Kidney (tissue), 14 donors: ENCODE measurements around the gene TRAF7. TPM values are rescaled to one million over a fixed set of nuclear protein-coding genes. Genes with fewer than 3 reads are reported as not detected.

Source experiments
- DNase-seq, 5 donors: peaks; one replicate each; pipeline ENCODE4 v3.0.0-alpha.2; 2013 to 2020
- FAIRE-seq: peaks from 2 replicates; lab custom pipeline; 2012; peaks lifted over from hg19 to GRCh38; lab: Jason Lieb, UNC
- H3K27ac ChIP-seq, 2 donors: one replicate each; pipeline ENCODE4 v1.7.0; 2013; ENCODE audit warnings: low read depth in 2 of 2, low read length in 2 of 2, inconsistent platforms in 1 of 2
- H3K27me3 ChIP-seq: one replicate; pipeline ENCODE4 v1.7.1; 2013; ENCODE audit warnings: low read length, inconsistent platforms; ENCODE audit not compliant: control insufficient read depth, insufficient read depth
- H3K36me3 ChIP-seq, 3 donors: one replicate each; pipeline versions ENCODE4 v1.7.0 to v1.7.1; 2013; ENCODE audit warnings: low read length in 3 of 3, control low read depth in 1 of 3, inconsistent platforms in 1 of 3; ENCODE audit not compliant: insufficient read depth in 3 of 3, control insufficient read depth in 2 of 3
- H3K4me1 ChIP-seq, 3 donors: one replicate each; pipeline versions ENCODE4 v1.7.0 to v1.7.1; 2013; ENCODE audit warnings: low read length in 3 of 3, inconsistent platforms in 1 of 3, low read depth in 1 of 3; ENCODE audit not compliant: control insufficient read depth in 2 of 3, insufficient read depth in 2 of 3
- H3K4me3 ChIP-seq, 3 donors: one replicate each; pipeline versions ENCODE4 v1.7.0 to v1.8.1; 2013; ENCODE audit warnings: low read length in 3 of 3, control low read depth in 1 of 3, inconsistent platforms in 1 of 3
- H3K9ac ChIP-seq, 3 donors: one replicate each; pipeline versions ENCODE4 v1.7.0 to v1.7.1; 2013; ENCODE audit warnings: low read length in 3 of 3, control low read depth in 1 of 3, inconsistent platforms in 1 of 3
- H3K9me3 ChIP-seq, 3 donors: one replicate each; pipeline versions ENCODE4 v1.7.0 to v1.7.1; 2013; ENCODE audit warnings: low read length in 3 of 3, control low read depth in 1 of 3, inconsistent platforms in 1 of 3; ENCODE audit not compliant: control insufficient read depth in 2 of 3, insufficient read depth in 1 of 3
- intact Hi-C: fragments of 100-400 bp; cut with DNase I; formaldehyde crosslinking; loops from one replicate; pipeline ENCODE4 v1.11.1; 2022
- polyA plus RNA-seq: library from polyadenylated mRNA; stranded (reverse); fragments of 350-450 nt; fragmentation: Illumina TruSeq; extraction: RNeasy Lipid Tissue Mini Kit (QIAGEN cat#74804); gene quantifications from one replicate; pipeline ENCODE4 v1.2.3, GENCODE V29; 2014; ENCODE audit warnings: low read depth, low replicate concordance; ENCODE audit not compliant: insufficient read depth
- total RNA-seq: library from RNA; stranded (reverse); fragmentation: NEBNext Ultra II Directional; extraction: Animal tissue kit (Norgen Biotek cat#: 25700); gene quantifications from one replicate; pipeline ENCODE4 v1.2.1, GENCODE V29; 2021
- TF ChIP-seq, protein P1 (sequence below): IDR thresholded peaks from 3 replicates; pipeline ENCODE4 v1.5.1; 2012; ENCODE audit warnings: mild to moderate bottlenecking, moderate library complexity, borderline replicate concordance; ENCODE audit not compliant: insufficient read depth; ENCODE audit errors: extremely low read depth
- donor health status: control.
- donor health status: control.
- donor health status: control.
- donor health status: control.
- donor health status: control.
- donor health status: DM: yes; HTN: yes; CAD: no.
- donor health status: Normal renal cell carcinoma (clear cell type).

TRAF7 gene
- total and polyA plus RNA-seq, 2 donors from 2014 or later: 26.1 to 66.8 TPM

DNA sequence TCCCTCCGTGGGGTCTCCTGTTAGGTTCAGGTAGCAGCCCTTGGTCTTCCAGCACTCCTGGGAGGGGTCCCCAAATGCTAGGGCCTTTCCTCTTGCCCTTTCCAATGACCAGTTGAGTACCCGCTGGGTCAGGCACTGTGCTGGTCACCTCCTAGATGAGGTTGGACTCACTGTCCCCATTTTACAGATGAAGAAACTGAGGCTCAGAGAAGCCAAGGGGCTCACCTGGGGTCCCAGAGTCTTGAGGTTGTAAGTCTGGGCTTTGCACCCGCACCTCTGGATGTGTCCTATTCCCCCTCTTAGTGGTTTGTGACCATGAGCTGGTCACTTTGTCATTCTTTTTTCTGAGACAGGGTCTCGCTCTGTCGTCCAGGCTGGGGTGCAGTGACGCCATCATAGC, 42.2 kb downstream of the TRAF7 start:
- TF ChIP-seq, protein P1, sequence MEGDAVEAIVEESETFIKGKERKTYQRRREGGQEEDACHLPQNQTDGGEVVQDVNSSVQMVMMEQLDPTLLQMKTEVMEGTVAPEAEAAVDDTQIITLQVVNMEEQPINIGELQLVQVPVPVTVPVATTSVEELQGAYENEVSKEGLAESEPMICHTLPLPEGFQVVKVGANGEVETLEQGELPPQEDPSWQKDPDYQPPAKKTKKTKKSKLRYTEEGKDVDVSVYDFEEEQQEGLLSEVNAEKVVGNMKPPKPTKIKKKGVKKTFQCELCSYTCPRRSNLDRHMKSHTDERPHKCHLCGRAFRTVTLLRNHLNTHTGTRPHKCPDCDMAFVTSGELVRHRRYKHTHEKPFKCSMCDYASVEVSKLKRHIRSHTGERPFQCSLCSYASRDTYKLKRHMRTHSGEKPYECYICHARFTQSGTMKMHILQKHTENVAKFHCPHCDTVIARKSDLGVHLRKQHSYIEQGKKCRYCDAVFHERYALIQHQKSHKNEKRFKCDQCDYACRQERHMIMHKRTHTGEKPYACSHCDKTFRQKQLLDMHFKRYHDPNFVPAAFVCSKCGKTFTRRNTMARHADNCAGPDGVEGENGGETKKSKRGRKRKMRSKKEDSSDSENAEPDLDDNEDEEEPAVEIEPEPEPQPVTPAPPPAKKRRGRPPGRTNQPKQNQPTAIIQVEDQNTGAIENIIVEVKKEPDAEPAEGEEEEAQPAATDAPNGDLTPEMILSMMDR: no peak
- intact Hi-C loops: no loop called here
- Histone ChIP-seq H3K27ac (no peak overlapping the region), H3K27me3 (no peaks in the 10 kb centered on the region), H3K9ac (no peak overlapping the region), H3K4me1 (peaks cover 0 to 3% (median 0%) of the 10 kb centered on the region in 3 donors), H3K36me3 (no peaks in the 10 kb centered on the region), H3K4me3 (no peak overlapping the region), H3K9me3 (no peaks in the 10 kb centered on the region)
- FAIRE-seq (no peak), DNase-seq (no peak)

DNA sequence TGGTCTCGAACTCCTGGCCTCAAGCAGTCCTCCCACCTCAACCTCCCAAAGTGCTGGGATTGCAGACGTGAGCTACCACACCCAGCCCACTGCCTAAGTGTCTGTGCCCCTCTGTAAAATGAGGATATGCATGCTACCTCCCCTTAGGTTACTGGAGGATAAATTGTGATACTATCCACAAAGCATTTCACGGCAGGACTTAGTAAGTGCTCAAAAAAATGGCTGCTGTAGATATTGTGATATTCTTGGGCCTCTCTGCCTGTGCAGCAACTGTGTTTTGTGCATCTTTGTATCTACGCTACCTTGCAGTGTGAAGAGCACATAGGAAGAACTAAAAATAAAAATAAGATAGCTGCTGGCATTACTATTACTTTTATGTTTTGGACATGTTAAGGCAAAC, 42.7 kb downstream of the TRAF7 start:
- Histone ChIP-seq H3K36me3 (no peaks in the 10 kb centered on the region), H3K27me3 (no peaks in the 10 kb centered on the region), H3K4me3 (no peak overlapping the region), H3K9me3 (no peaks in the 10 kb centered on the region), H3K27ac (no peak overlapping the region), H3K4me1 (peaks cover 0 to 3% (median 0%) of the 10 kb centered on the region in 3 donors), H3K9ac (no peak overlapping the region)
- FAIRE-seq (no peak), DNase-seq (no peak)
- intact Hi-C loops: no loop called here
- TF ChIP-seq, protein P1: no peak

DNA sequence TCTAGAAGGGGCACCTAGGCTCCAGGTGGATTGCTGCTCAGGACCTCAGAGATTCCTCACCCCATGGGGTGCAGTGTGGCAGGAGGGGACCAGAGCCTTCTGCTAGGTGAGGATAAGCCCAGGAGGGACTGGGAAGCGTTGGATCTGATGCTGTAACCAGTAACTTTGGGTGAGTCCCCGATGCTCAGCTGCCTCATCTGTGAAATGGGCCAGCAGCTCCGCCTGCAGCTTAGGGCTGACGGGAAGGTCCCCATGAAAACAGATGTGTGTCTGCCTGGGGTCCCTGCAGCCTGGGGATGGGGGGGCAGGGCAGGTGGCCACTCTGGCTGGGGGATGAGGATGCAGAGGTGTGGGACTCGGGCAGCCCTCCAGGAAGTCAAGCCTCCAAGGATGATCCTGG, 43.5 kb downstream of the TRAF7 start:
- Histone ChIP-seq H3K4me3 (no peak overlapping the region), H3K9me3 (no peaks in the 10 kb centered on the region), H3K36me3 (no peaks in the 10 kb centered on the region), H3K27ac (no peak overlapping the region), H3K9ac (no peak overlapping the region), H3K27me3 (no peaks in the 10 kb centered on the region), H3K4me1 (peaks cover 0 to 3% (median 0%) of the 10 kb centered on the region in 3 donors)
- DNase-seq (no peak), FAIRE-seq (no peak)
- intact Hi-C loops: no loop called here
- TF ChIP-seq, protein P1: no peak

DNA sequence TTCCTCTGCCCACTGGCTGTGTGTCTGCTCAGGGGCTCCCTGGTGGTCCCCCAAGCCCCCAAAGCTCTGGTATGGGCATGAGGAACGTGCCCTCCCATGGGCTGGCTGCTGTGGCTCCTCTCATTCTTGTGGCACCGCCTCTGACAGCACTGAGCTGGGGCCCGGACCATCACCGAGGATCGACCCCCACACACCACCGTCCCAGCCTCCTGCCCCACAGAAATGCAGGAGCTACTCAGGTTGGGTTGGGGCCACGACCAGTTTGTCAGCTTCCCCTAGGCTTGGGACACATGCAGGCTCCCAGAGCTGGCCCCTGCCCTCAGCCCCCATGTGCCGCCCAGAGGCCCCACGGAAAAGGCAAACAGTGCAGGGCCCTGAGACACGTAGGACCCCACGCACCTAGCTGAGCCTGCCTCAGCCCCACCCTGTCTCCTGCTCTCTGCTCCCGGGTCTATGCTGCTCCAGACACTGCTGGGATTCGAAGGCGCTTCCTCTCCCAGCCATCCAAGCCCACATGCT, 44.1 kb downstream of the TRAF7 start:
- Histone ChIP-seq H3K27ac (no peak overlapping the region), H3K9me3 (no peaks in the 10 kb centered on the region), H3K4me1 (peaks cover 0 to 4% (median 2%) of the 10 kb centered on the region in 3 donors), H3K36me3 (no peaks in the 10 kb centered on the region), H3K4me3 (no peak overlapping the region), H3K9ac (no peak overlapping the region), H3K27me3 (no peaks in the 10 kb centered on the region)
- TF ChIP-seq, protein P1: no peak
- intact Hi-C loops: no loop called here
- FAIRE-seq (no peak), DNase-seq (no peak)
